KMS-11 (cell line): ENCODE data around the gene ARMC2.
A peak's percentile ranks its signal among the peaks of the same experiment; 100 is the strongest.
"Not testable (repeated sequence)": the region's sequence is repeated elsewhere in the genome, so short reads cannot be mapped to it uniquely, and the experiment has no call there.

Source experiments
- H2AFZ ChIP-seq: fragments of 200-600 bp; sonication (generic); 2 replicates; pipeline ENCODE4 v1.6.1; 2016; ENCODE audit warnings: antibody characterized with exemption, mixed run types, low read depth
- H3K27ac ChIP-seq: fragments of 200-600 bp; sonication (generic); 2 replicates; pipeline ENCODE4 v1.6.1; 2016; ENCODE audit warnings: mild to moderate bottlenecking, mixed run types
- H3K27me3 ChIP-seq: fragments of 200-600 bp; sonication (generic); 2 replicates; pipeline ENCODE4 v1.6.1; 2017; ENCODE audit warnings: mild to moderate bottlenecking, low read depth, mixed run types, moderate library complexity; ENCODE audit not compliant: insufficient read depth
- H3K36me3 ChIP-seq: fragments of 200-600 bp; sonication (generic); 2 replicates; pipeline ENCODE4 v1.6.1; 2017; ENCODE audit warnings: mild to moderate bottlenecking, mixed run types; ENCODE audit not compliant: insufficient read depth
- H3K4me1 ChIP-seq: fragments of 200-600 bp; sonication (generic); 2 replicates; pipeline ENCODE4 v1.6.1; 2016; ENCODE audit warnings: mild to moderate bottlenecking, low read depth, mixed run types; ENCODE audit not compliant: poor library complexity, severe bottlenecking
- H3K4me2 ChIP-seq: fragments of 200-600 bp; sonication (generic); 2 replicates; pipeline ENCODE4 v1.7.0; 2016; ENCODE audit warnings: mild to moderate bottlenecking, mixed run types
- H3K4me3 ChIP-seq: fragments of 200-600 bp; sonication (generic); IDR thresholded peaks from 2 replicates; pipeline ENCODE4 v1.6.1; 2017; ENCODE audit warnings: low read depth, low read length, mixed read lengths; ENCODE audit not compliant: insufficient read depth
- H3K79me2 ChIP-seq: fragments of 200-600 bp; sonication (generic); 2 replicates; pipeline ENCODE4 v1.6.1; 2016; ENCODE audit warnings: low read depth, mixed run types; ENCODE audit not compliant: insufficient read depth
- H3K9ac ChIP-seq: fragments of 200-600 bp; sonication (generic); 2 replicates; pipeline ENCODE4 v1.6.1; 2016; ENCODE audit warnings: mild to moderate bottlenecking, mixed run types
- H4K20me1 ChIP-seq: fragments of 200-600 bp; sonication (generic); 2 replicates; pipeline ENCODE4 v1.6.1; 2016; ENCODE audit warnings: mild to moderate bottlenecking, mixed run types; ENCODE audit not compliant: insufficient read depth
- CTCF ChIP-seq: fragments of 200-600 bp; sonication (generic); conservative IDR thresholded peaks from 2 replicates; pipeline ENCODE4 v1.6.1; 2017; ENCODE audit warnings: low read depth, mild to moderate bottlenecking, antibody characterized with exemption, low read length, moderate library complexity, mixed read lengths

Gene ARMC2

GRCh38 chr6:108883172-108883571 lies 35.0 kb downstream of the ARMC2 start:
- peak overlapping the region; percentile 3 for H3K4me2 ChIP-seq
- no peaks in the 10 kb centered on the region for H4K20me1 ChIP-seq
- no peak overlapping the region for H3K4me3 ChIP-seq
- no peak for TF ChIP-seq CTCF
- H3K36me3 ChIP-seq, result no peaks in the 10 kb centered on the region
- H2AFZ ChIP-seq, result no peak overlapping the region
- H3K27ac ChIP-seq, result peak overlapping the region; percentile 24; the same call in 1 of the 2 replicates
- H3K4me1 ChIP-seq, result peaks cover 30% of the 10 kb centered on the region
- H3K9ac ChIP-seq, result no peak overlapping the region
- H3K27me3 ChIP-seq, result no peaks in the 10 kb centered on the region
- H3K79me2 ChIP-seq, result no peaks in the 10 kb centered on the region

- Histone ChIP-seq H3K36me3 (no peaks in the 10 kb centered on the region), H3K27ac (no peak overlapping the region), H3K4me2 (peak overlapping the region; percentile 3; the same call in 1 of the 2 replicates), H3K4me3 (no peak overlapping the region), H3K79me2 (no peaks in the 10 kb centered on the region), H3K9ac (no peak overlapping the region), H4K20me1 (no peaks in the 10 kb centered on the region), H3K4me1 (peaks cover 30% of the 10 kb centered on the region), H2AFZ (no peak overlapping the region), H3K27me3 (no peaks in the 10 kb centered on the region)
- no peak for TF ChIP-seq CTCF
These were observed 36.2 kb downstream of the ARMC2 start for GRCh38 chr6:108884211-108885059.

- H2AFZ ChIP-seq, result no peak overlapping the region
- no peaks in the 10 kb centered on the region for H3K27me3 ChIP-seq
- H3K4me1 ChIP-seq, result peaks cover 31% of the 10 kb centered on the region
- H3K27ac ChIP-seq, result no peak overlapping the region
- H3K9ac ChIP-seq, result no peak overlapping the region
- H3K79me2 ChIP-seq, result no peaks in the 10 kb centered on the region
- H4K20me1 ChIP-seq, result no peaks in the 10 kb centered on the region
- no peak overlapping the region for H3K4me3 ChIP-seq
- no peak for TF ChIP-seq CTCF
- no peaks in the 10 kb centered on the region for H3K36me3 ChIP-seq
- H3K4me2 ChIP-seq, result no peak overlapping the region
These were observed 39.8 kb downstream of the ARMC2 start for GRCh38 chr6:108888052-108888451.

GRCh38 chr6:108888745-108889144 lies 40.5 kb downstream of the ARMC2 start:
- no peaks in the 10 kb centered on the region for H3K79me2 ChIP-seq
- H2AFZ ChIP-seq, result no peak overlapping the region
- H3K4me3 ChIP-seq, result no peak overlapping the region
- H4K20me1 ChIP-seq, result no peaks in the 10 kb centered on the region
- H3K9ac ChIP-seq, result no peak overlapping the region
- no peaks in the 10 kb centered on the region for H3K27me3 ChIP-seq
- no peak overlapping the region for H3K4me2 ChIP-seq
- no peak overlapping the region for H3K27ac ChIP-seq
- TF ChIP-seq CTCF, result no peak
- H3K4me1 ChIP-seq, result peaks cover 31% of the 10 kb centered on the region
- H3K36me3 ChIP-seq, result no peaks in the 10 kb centered on the region

- H3K9ac ChIP-seq, H3K36me3 ChIP-seq, H3K79me2 ChIP-seq, H3K27ac ChIP-seq, H3K27me3 ChIP-seq, H3K4me3 ChIP-seq, H4K20me1 ChIP-seq, H2AFZ ChIP-seq, H3K4me2 ChIP-seq: not testable (repeated sequence)
- peaks cover 42% of the 10 kb centered on the region for H3K4me1 ChIP-seq
These were observed 42.7 kb downstream of the ARMC2 start for GRCh38 chr6:108890898-108891297.
